AG10803 (cell line): ENCODE results near the gene OSTF1.

Experiments used
- DNase-seq: peaks from one replicate; pipeline ENCODE4 v3.0.0; 2010; ENCODE audit warnings: low read depth
- H3K4me3 ChIP-seq: 2 replicates; pipeline ENCODE4 v1.5.1; 2011; ENCODE audit warnings: mild to moderate bottlenecking, low read length, control low read depth
- TF ChIP-seq, protein P1 (sequence below): conservative IDR thresholded peaks from 2 replicates; pipeline ENCODE4 v1.5.1; 2011; ENCODE audit warnings: mild to moderate bottlenecking, low read length, control low read depth, inconsistent platforms

The OSTF1 gene

DNA sequence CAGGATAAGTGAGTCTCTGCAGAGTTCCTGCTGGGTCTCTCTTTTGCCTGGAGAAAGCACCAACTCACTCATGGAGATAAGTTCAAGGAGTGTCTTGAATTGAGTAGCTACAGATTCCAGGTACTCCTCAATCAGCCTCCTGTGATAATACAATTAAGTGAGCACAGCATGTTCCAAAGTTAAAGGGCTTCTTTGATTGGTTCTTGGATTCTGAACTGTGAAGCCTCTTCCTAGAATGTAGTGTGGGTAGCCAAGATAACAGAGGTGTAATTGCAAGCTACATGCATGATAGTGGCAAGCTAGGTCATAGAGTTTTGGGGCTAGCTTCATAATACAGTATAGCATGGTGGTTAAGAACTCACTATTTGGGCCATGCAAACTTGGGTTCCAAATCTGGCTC, 37.0 kb upstream of the OSTF1 start:
- TF ChIP-seq, protein P1, sequence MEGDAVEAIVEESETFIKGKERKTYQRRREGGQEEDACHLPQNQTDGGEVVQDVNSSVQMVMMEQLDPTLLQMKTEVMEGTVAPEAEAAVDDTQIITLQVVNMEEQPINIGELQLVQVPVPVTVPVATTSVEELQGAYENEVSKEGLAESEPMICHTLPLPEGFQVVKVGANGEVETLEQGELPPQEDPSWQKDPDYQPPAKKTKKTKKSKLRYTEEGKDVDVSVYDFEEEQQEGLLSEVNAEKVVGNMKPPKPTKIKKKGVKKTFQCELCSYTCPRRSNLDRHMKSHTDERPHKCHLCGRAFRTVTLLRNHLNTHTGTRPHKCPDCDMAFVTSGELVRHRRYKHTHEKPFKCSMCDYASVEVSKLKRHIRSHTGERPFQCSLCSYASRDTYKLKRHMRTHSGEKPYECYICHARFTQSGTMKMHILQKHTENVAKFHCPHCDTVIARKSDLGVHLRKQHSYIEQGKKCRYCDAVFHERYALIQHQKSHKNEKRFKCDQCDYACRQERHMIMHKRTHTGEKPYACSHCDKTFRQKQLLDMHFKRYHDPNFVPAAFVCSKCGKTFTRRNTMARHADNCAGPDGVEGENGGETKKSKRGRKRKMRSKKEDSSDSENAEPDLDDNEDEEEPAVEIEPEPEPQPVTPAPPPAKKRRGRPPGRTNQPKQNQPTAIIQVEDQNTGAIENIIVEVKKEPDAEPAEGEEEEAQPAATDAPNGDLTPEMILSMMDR = no peak
- DNase-seq = no peak
- no peak overlapping the region for H3K4me3 ChIP-seq

DNA sequence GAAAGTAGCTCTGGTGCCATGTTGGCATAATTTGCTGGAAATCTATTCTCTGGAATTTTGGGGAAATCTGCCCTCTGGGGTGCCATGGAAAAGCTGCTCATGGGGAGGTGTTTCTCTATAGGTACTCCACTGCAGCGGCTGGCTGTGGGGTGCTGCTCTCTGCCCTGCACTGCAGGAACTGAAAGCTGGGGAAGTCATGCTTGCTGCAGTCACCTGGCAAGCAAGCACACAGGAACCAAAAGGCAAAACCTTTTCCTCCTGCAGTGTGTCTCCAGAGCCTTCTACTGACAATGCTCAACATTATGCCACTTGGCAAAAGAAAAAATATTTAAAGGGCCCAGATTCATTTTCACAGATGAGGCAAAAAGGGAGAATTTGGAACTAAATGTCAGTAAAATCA, 34.4 kb upstream of the OSTF1 start:
- TF ChIP-seq, protein P1 = no peak

DNA sequence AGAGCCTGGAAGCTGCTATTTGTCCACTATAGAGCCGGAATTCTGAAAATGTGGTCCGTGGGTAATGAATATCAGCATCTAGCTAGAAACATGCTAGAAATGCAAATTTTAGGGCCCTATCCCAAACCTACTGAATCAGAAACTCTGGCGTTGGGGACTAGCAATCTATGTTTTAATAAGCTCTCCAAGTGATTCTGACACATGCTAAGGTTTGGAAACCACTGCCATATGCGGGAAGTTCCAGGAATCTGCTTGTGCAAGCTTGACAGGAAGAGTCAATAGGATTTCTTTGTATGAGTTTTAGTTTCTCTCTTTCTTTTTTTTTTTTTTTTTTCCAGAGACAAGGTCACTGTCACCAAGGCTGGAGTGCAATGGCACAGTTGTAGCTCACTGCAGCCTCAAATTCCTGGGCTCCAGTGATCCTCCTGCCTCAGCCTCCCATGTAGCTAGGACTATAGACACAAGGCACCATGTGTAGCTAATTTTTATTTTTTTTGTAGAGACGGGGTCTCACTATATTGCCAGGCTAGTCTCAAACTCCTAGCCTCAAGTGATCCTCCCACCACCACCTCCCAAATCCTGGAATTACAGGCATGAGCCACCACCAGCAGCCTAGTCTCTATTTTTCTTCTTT, 33.8 kb upstream of the OSTF1 start:
- no peak overlapping the region for H3K4me3 ChIP-seq
- TF ChIP-seq, protein P1 = no peak
- peak; percentile 92 for DNase-seq

More for the DNA sequence above, 34.4 kb upstream of the OSTF1 start:
- DNase-seq = no peak
- no peak overlapping the region for H3K4me3 ChIP-seq

DNA sequence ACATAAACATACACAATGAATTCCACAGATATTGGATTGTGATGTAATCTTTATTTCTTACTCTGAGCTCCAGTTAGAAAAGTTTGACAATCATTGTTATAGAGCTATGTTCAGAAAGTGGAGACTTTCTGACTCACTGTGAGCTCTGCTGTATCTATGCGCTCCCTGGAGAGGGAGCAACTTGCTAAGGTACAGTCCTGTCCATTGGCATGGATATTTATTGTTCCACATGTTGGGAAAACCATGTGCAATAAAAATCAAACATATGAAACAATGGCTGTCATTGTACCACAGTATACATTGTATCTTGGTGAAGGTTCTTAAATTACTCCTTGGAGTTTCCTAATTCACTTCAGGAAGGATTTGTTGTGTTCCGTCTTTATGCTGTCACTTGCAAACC, 27.1 kb upstream of the OSTF1 start:
- no peak overlapping the region for H3K4me3 ChIP-seq
- DNase-seq = no peak
- TF ChIP-seq, protein P1 = no peak

DNA sequence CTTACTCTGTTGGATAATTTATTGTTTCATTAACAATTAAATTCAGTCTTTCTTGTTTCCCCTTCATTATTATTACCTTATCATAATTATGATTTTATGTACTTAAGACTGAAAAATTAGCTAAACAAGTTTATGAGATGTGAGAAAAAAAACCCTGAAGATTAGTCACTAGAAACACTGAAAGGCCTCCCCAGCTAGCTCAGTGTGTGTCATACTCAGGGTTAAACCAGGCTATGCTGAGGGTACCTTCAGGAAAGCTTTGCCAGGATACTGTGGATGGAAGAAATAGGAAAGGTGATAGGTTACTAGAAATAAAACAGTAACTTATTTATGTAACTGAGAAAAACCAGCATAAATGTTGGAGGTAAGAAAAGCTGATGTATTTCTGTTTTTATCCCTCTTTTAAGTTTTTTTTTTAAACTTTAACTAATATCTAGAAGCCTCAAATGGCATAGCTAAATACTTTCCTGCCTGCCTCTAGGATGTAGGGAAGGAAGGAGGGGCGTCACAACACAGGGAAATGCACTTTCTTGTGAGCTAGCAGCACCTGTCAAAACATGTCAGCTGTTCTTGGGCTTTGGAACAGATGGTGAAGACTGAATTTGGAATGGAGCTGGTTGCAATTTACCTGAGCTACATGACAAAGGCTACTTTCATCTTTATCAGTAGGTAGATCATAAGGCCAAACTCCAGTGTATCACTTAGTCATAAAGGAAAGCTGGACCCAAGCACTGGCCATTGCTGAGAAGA, 24.6 kb upstream of the OSTF1 start:
- no peak for DNase-seq
- no peak overlapping the region for H3K4me3 ChIP-seq
- TF ChIP-seq, protein P1 = no peak

DNA sequence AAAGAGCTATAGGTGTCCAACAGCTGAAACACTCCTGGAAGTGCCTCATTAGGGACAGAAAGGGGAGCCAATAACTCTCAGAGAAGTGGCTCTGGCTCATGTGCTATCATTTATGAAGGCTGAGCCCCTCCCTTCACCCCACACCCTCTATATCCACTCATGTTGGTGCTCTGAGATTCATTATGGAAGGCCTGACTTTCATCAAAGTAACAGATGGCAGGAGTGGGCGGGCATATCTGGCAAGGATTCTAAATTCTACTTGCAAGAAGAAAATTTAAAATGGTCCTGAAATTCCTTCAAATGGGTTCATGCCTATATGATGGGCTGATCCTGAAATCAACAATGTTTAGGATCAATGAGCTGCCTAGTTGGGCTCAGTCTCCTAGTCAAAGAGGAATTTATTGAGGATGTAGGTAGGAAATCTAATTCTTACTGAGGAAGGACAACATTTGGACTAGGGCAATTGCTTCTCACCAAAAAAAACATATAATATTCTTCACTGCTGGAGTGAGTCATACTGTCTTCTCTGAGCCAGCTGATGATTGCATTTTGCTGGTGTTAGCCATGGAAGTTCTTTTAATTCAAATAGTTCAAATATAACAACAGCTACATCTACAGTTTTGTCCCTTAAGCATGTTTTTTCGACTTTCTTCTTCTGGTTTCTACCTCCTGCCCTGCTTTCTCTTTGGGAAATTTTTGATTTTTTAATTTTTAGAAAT, 23.8 kb upstream of the OSTF1 start:
- TF ChIP-seq, protein P1 = no peak
- no peak overlapping the region for H3K4me3 ChIP-seq
- DNase-seq = peak; percentile 68

DNA sequence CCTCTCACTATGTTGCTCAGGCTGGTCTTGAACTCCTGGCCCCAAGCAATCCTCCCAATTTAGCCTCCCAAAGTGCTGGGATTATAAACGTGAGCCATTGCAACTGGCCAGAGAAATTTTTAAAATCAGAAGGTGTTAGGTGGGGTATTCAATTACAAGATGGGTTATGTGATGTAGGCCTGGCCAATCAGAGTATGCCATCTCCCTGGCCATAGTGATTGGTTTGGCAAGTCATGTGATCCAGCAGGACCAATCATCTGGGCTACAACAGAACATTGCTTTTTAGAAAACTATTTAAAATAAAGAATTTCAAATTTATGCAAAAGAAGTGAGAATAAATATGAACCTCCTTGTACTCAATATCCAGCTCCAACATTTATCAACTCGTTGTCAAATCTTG, 22.8 kb upstream of the OSTF1 start:
- TF ChIP-seq, protein P1 = no peak
- DNase-seq = no peak
- H3K4me3 ChIP-seq = no peak overlapping the region
